Tibial nerve (tissue), 4 donors: ENCODE data around the gene CCDC88A. TPM values are rescaled to one million over a fixed set of nuclear protein-coding genes. Genes with fewer than 3 reads are reported as not detected.
"Not testable (repeated sequence)": the region's sequence is repeated elsewhere in the genome, so short reads cannot be mapped to it uniquely, and the experiment has no call there.

Experiments used
- DNase-seq, 2 donors: peaks; one replicate each; pipeline ENCODE4 v3.0.0-alpha.2; 2019; ENCODE audit warnings: low spot score in 2 of 2
- H3K27ac ChIP-seq, 4 donors: fragments of 200-600 bp; sonication (generic) in 3 of 4; one replicate each; pipeline ENCODE4 v1.5.1; 2017 to 2019; ENCODE audit warnings: mild to moderate bottlenecking in 1 of 4
- H3K27me3 ChIP-seq, 2 donors: fragments of 200-600 bp; sonication (generic) in 1 of 2; one replicate each; pipeline versions ENCODE4 v1.5.1 to v1.6.0; 2017 to 2019
- H3K36me3 ChIP-seq, 3 donors: fragments of 200-600 bp; sonication (generic); one replicate each; pipeline ENCODE4 v1.5.1; 2018 to 2019
- H3K4me1 ChIP-seq, 4 donors: fragments of 200-600 bp; sonication (generic) in 3 of 4; one replicate each; pipeline ENCODE4 v1.5.1; 2017 to 2019
- H3K4me3 ChIP-seq, 4 donors: fragments of 200-600 bp; sonication (generic) in 3 of 4; one replicate each; pipeline ENCODE4 v1.5.1; 2017 to 2019; ENCODE audit warnings: mild to moderate bottlenecking in 1 of 4, moderate library complexity in 1 of 4
- H3K9me3 ChIP-seq, 4 donors: fragments of 200-600 bp; sonication (generic) in 3 of 4; one replicate each; pipeline ENCODE4 v1.5.1; 2017 to 2019
- CTCF ChIP-seq, 5 experiments: fragments of 200-600 bp in 3 of 5; fragments of 450-650 bp in 2 of 5; sonication (generic) in 3 of 5; IDR thresholded peaks; one replicate each; pipeline ENCODE4 v1.5.1; 2016 to 2019; ENCODE audit warnings: antibody characterized with exemption in 5 of 5, mild to moderate bottlenecking in 3 of 5, moderate library complexity in 2 of 5
- EP300 ChIP-seq, 2 donors: sonication (generic); formaldehyde crosslinking; IDR thresholded peaks; one replicate each; pipeline ENCODE4 v1.6.1; 2017; ENCODE audit warnings: antibody characterized with exemption in 2 of 2, mild to moderate bottlenecking in 1 of 2
- POLR2A ChIP-seq, 2 donors: fragments of 450-650 bp; IDR thresholded peaks; one replicate each; pipeline ENCODE4 v1.6.1; 2017; ENCODE audit warnings: antibody characterized with exemption in 2 of 2, mild to moderate bottlenecking in 2 of 2, moderate library complexity in 2 of 2
- WGBS, 2 donors: methylation state at CpG; one replicate each; pipeline ENCODE4 v1.1.5; 2018; 5-methylcytosine and 5-hydroxymethylcytosine counted together
- small RNA-seq: library from RNA; depleted of rRNA; stranded (forward); fragments of <200 nt; gene quantifications from one replicate; pipeline ENCODE3, GENCODE V24; 2016
- total RNA-seq, 4 donors: library from RNA; depleted of rRNA; stranded (reverse); fragments of >200 nt; gene quantifications; one replicate each; pipeline ENCODE4 v1.1.0, GENCODE V29; 2016

CCDC88A gene
- total RNA-seq, 4 donors from 2014 or later = 41.0 to 64.7 (median 57.5) TPM

DNA sequence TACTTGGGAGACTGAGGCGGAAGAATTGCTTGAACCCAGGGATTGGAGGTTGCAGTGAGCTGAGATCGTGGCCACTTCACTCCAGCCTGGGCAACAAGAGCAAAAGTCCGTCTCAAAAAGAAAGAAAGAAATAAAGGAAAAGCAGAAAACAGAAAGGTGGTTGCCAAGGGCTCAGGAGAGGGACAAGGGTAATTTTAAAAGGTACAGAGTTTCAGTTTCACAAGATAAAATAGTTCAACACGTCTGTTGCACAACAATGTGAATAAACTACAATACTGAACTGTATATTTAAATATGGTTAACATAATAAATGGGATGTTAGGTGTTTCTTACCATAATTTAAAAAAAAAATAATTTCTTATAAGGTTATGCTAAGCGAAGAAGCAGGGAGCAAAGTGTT is 174.2 kb downstream of the CCDC88A start:
- peaks cover 0 to 87% (median 0%) of the 10 kb centered on the region in 3 donors for H3K36me3 ChIP-seq
- 89 to 91% methylated on average over 5 of the region's 5 CpGs for WGBS, 2 donors

GRCh38 chr2:55242617-55243016 is 177.0 kb downstream of the CCDC88A start:
- no peak for DNase-seq
- Histone ChIP-seq H3K27ac (no peak overlapping the region), H3K4me1 (no peaks in the 10 kb centered on the region), H3K27me3 (no peaks in the 10 kb centered on the region), H3K36me3 (peaks cover 0 to 86% (median 3%) of the 10 kb centered on the region in 3 donors), H3K4me3 (no peak overlapping the region), H3K9me3 (no peaks in the 10 kb centered on the region)
- 56 to 66% methylated on average over 1 of the region's 1 CpG for WGBS, 2 donors
- TF ChIP-seq EP300 (IDR thresholded peaks at IDR 0.05) (no peak), CTCF (IDR thresholded peaks at IDR 0.05) (no peak)

More for the DNA sequence above, 174.2 kb downstream of the CCDC88A start:
- Histone ChIP-seq H3K4me1 (no peaks in the 10 kb centered on the region), H3K9me3 (no peaks in the 10 kb centered on the region), H3K27ac (no peak overlapping the region), H3K4me3 (no peak overlapping the region), H3K27me3 (no peaks in the 10 kb centered on the region)
- no peak for DNase-seq
- TF ChIP-seq POLR2A (IDR thresholded peaks at IDR 0.05) = no peak
- no peak for TF ChIP-seq EP300 (IDR thresholded peaks at IDR 0.05)
- TF ChIP-seq CTCF (IDR thresholded peaks at IDR 0.05) = no peak

- H3K36me3 ChIP-seq = peaks cover 0 to 87% (median 3%) of the 10 kb centered on the region in 3 donors
- H3K4me1 ChIP-seq, DNase-seq, H3K4me3 ChIP-seq, H3K9me3 ChIP-seq, H3K27ac ChIP-seq, H3K27me3 ChIP-seq: not testable (repeated sequence)
- WGBS, 2 donors = 88 to 90% methylated on average over 8 of the region's 8 CpGs
Measured at GRCh38 chr2:55241582-55241981, 178.1 kb downstream of the CCDC88A start.

DNA sequence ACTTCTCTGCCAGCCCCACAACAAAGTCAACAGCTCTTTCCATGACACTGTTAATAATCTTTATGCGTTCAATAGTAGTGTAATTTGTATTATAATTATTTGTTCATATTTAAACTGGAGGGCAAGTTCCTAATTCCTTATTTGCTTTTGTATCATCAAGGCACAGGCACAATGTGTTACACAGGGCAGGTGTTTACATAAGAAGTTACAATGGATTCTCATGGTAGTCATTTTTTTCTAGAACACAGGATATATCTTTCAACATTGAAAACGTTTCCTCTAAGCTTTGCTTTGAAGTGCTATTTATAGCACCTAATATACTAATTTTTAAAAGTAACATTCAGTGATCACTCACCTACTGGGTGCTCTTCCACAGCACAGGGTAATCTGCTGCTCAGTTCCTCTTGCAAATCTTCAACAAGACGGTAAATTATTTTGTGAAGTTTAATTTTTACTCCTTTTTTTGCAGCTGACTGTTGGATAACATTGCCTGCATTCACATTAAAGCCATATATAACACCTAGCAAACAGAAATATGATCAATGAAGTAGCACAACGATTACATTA is 179.9 kb downstream of the CCDC88A start:
- Histone ChIP-seq H3K27me3 (no peaks in the 10 kb centered on the region), H3K36me3 (peaks cover 0 to 88% (median 3%) of the 10 kb centered on the region in 3 donors), H3K4me1 (peaks cover 0 to 10% (median 0%) of the 10 kb centered on the region in 4 donors), H3K9me3 (no peaks in the 10 kb centered on the region), H3K27ac (no peak overlapping the region), H3K4me3 (no peak overlapping the region)
- no peak for TF ChIP-seq EP300 (IDR thresholded peaks at IDR 0.05)
- TF ChIP-seq POLR2A (IDR thresholded peaks at IDR 0.05) = no peak
- no peak for TF ChIP-seq CTCF (IDR thresholded peaks at IDR 0.05)
- 75 to 76% methylated on average over 4 of the region's 4 CpGs for WGBS, 2 donors
- DNase-seq = no peak

Small RNA genes lying within 50 kb of the gene (small RNA-seq; reads per million reads assigned to genes)
- gene RF00019 (not detected), gene RNU6-221P (not detected), gene RNU6-775P (not detected)

Other genes starting within 250 kb of the CCDC88A start
- 10 to 100 TPM in 2 of 4 donors, 1 to 10 TPM in 2; 1.7 to 15.6 (median 9.9) TPM for gene CLHC1, start 187.6 kb downstream of the CCDC88A start, total RNA-seq
- 1,000 to 10,000 TPM in 3 of 4 donors, 100 to 1,000 TPM in 1; 798 to 1,730 (median 1,241) TPM for gene RPS27A, start 187.2 kb downstream of the CCDC88A start, total RNA-seq
- 10 to 100 TPM; 11.8 to 31.9 (median 18.0) TPM for gene MTIF2, start 150.6 kb downstream of the CCDC88A start, total RNA-seq
- gene CFAP36, start 99.9 kb upstream of the CCDC88A start, total RNA-seq = 10 to 100 TPM; 19.2 to 34.5 (median 30.3) TPM
- gene PPP4R3B, start 197.8 kb upstream of the CCDC88A start, total RNA-seq = 10 to 100 TPM; 53.1 to 65.1 (median 57.8) TPM